Measurements from ENCODE around the gene RAB3C. TPM values are rescaled to one million over a fixed set of nuclear protein-coding genes. Genes with fewer than 3 reads are reported as not detected.

RAB3C gene
- polyA plus RNA-seq, 2 donors: 0.02 to 0.04 TPM

DNA sequence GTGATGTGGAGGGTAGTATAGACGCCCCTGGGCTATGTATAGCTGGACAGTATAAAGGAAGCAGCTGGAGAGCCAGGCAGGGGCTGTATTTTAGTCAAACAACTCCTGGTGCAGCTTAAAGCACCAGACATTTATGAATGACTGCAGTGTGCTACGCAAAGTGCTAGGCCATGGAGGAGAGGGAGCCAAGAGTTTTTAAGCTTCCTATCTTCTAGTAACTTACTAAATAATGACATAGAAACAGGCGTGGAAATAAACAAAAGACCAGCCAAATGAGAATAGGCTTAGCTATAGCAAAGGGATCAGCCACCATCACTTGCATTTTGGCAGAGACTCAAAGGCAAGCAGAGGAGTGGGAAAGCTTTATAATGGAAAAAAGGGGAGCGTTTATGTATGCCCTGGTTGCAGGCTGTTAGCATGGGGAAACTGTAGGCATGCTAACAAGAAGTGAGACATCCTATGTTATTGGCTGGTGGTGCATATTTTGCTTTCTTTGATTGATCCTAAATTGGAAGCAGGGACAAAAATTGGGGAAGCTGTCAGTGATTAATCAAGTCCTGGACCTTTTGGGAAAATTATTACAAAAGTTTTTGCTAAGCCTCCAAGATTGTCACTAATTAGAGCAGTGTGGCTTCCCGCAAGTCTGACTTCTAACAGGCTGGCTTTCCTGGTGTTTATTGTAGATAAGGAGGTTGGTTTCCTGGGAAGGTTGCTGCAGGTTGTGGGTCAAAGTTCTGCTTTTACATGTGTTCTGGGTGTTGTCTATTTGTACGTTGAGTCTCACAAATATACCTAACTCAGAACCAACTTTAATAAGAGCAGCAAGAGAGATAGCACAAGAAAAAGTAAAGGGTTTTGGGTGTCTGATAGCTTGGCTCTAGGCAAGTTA, 46.6 kb downstream of the RAB3C start:
- WGBS, 2 donors: 17 to 23% methylated on average over 6 of the region's 6 CpGs
- Histone ChIP-seq H3K4me3 (ENCODE audit: low read depth in 1 of 2, low read length in 2 of 2) (no peak overlapping the region), H3K27ac (ENCODE audit: low read depth in 2 of 2, low read length in 1 of 2) (no peak overlapping the region), H3K27me3 (ENCODE audit: control insufficient read depth in 1 of 2, insufficient read depth in 2 of 2, low read length in 2 of 2) (no peaks in the 10 kb centered on the region), H3K36me3 (ENCODE audit: control insufficient read depth in 2 of 2, insufficient read depth in 2 of 2, low read length in 1 of 2) (no peaks in the 10 kb centered on the region), H3K4me1 (ENCODE audit: control insufficient read depth in 2 of 2, insufficient read depth in 2 of 2, low read length in 1 of 2) (no peaks in the 10 kb centered on the region), H3K9me3 (ENCODE audit: control insufficient read depth in 2 of 2, insufficient read depth in 1 of 2, low read depth in 1 of 2, low read length in 1 of 2) (no peaks in the 10 kb centered on the region)

DNA sequence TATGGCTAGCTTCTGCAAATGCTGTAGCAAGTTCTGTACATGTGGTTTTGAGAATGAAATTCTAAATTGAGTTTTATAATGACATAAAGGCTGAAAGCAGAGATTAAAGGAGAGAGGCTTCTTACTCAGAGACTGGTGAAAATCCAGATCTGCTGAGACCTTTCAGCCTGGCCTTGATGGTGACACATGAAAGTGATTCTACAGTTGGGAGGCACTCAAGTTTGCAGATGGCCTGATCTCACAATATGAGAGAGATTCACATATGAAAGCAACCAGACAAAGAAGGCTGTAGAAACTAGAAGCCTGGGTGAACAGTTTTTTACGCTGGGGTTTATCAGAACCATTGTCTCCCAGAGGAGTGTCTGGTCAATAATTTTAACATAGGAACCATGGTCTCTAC, 49.0 kb downstream of the RAB3C start:
- Histone ChIP-seq H3K27ac (ENCODE audit: low read depth in 2 of 2, low read length in 1 of 2) (no peak overlapping the region), H3K27me3 (ENCODE audit: control insufficient read depth in 1 of 2, insufficient read depth in 2 of 2, low read length in 2 of 2) (no peaks in the 10 kb centered on the region), H3K36me3 (ENCODE audit: control insufficient read depth in 2 of 2, insufficient read depth in 2 of 2, low read length in 1 of 2) (no peaks in the 10 kb centered on the region), H3K4me1 (ENCODE audit: control insufficient read depth in 2 of 2, insufficient read depth in 2 of 2, low read length in 1 of 2) (no peaks in the 10 kb centered on the region), H3K4me3 (ENCODE audit: low read depth in 1 of 2, low read length in 2 of 2) (no peak overlapping the region), H3K9me3 (ENCODE audit: control insufficient read depth in 2 of 2, insufficient read depth in 1 of 2, low read depth in 1 of 2, low read length in 1 of 2) (no peaks in the 10 kb centered on the region)
- 85 to 88% methylated on average over 1 of the region's 1 CpG for WGBS, 2 donors

DNA sequence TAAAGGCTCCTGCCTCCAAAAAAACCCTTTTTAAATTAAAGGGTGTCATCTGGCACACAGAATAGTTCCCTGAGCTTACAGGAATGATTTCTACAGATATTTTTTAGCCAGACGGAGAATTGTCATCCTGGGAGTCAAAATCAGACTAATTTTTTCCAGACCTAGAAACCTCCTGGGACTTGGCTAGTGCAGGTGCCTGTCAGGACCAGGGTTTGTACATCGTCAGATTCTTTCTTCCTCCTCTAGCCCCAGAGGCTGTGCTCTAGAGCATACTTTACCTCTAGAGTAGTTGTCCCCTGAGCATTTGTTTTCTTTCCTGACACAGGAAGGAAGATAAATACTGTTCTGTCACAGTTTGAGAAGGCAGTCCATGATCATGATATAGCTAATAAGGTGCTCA, 52.5 kb downstream of the RAB3C start:
- Histone ChIP-seq H3K9me3 (ENCODE audit: control insufficient read depth in 2 of 2, insufficient read depth in 1 of 2, low read depth in 1 of 2, low read length in 1 of 2) (peaks cover 0 to 2% of the 10 kb centered on the region in 2 donors), H3K27ac (ENCODE audit: low read depth in 2 of 2, low read length in 1 of 2) (no peak overlapping the region), H3K4me1 (ENCODE audit: control insufficient read depth in 2 of 2, insufficient read depth in 2 of 2, low read length in 1 of 2) (no peaks in the 10 kb centered on the region), H3K27me3 (ENCODE audit: control insufficient read depth in 1 of 2, insufficient read depth in 2 of 2, low read length in 2 of 2) (no peaks in the 10 kb centered on the region), H3K36me3 (ENCODE audit: control insufficient read depth in 2 of 2, insufficient read depth in 2 of 2, low read length in 1 of 2) (no peaks in the 10 kb centered on the region), H3K4me3 (ENCODE audit: low read depth in 1 of 2, low read length in 2 of 2) (no peak overlapping the region)
- WGBS, 2 donors: 69 to 72% methylated on average over 2 of the region's 2 CpGs

GRCh38 chr5:58640011-58640410, 57.1 kb downstream of the RAB3C start:
- 85 to 89% methylated on average over 3 of the region's 3 CpGs for WGBS, 2 donors
- H3K4me1 ChIP-seq (ENCODE audit: control insufficient read depth in 2 of 2, insufficient read depth in 2 of 2, low read length in 1 of 2): no peaks in the 10 kb centered on the region
- no peak overlapping the region for H3K4me3 ChIP-seq (ENCODE audit: low read depth in 1 of 2, low read length in 2 of 2)
- no peaks in the 10 kb centered on the region for H3K27me3 ChIP-seq (ENCODE audit: control insufficient read depth in 1 of 2, insufficient read depth in 2 of 2, low read length in 2 of 2)
- H3K9me3 ChIP-seq (ENCODE audit: control insufficient read depth in 2 of 2, insufficient read depth in 1 of 2, low read depth in 1 of 2, low read length in 1 of 2): peaks cover 0 to 2% of the 10 kb centered on the region in 2 donors
- H3K27ac ChIP-seq (ENCODE audit: low read depth in 2 of 2, low read length in 1 of 2): no peak overlapping the region
- H3K36me3 ChIP-seq (ENCODE audit: control insufficient read depth in 2 of 2, insufficient read depth in 2 of 2, low read length in 1 of 2): no peaks in the 10 kb centered on the region

- Histone ChIP-seq H3K36me3 (ENCODE audit: control insufficient read depth in 2 of 2, insufficient read depth in 2 of 2, low read length in 1 of 2) (no peaks in the 10 kb centered on the region), H3K9me3 (ENCODE audit: control insufficient read depth in 2 of 2, insufficient read depth in 1 of 2, low read depth in 1 of 2, low read length in 1 of 2) (peaks cover 2% of the 10 kb centered on the region in 2 donors), H3K27ac (ENCODE audit: low read depth in 2 of 2, low read length in 1 of 2) (no peak overlapping the region), H3K27me3 (ENCODE audit: control insufficient read depth in 1 of 2, insufficient read depth in 2 of 2, low read length in 2 of 2) (no peaks in the 10 kb centered on the region), H3K4me3 (ENCODE audit: low read depth in 1 of 2, low read length in 2 of 2) (no peak overlapping the region), H3K4me1 (ENCODE audit: control insufficient read depth in 2 of 2, insufficient read depth in 2 of 2, low read length in 1 of 2) (no peaks in the 10 kb centered on the region)
- 85% methylated on average over 1 of the region's 1 CpG for WGBS, 2 donors
These were observed 58.7 kb downstream of the RAB3C start for GRCh38 chr5:58641533-58641932.

- no peaks in the 10 kb centered on the region for H3K27me3 ChIP-seq (ENCODE audit: control insufficient read depth in 1 of 2, insufficient read depth in 2 of 2, low read length in 2 of 2)
- peaks cover 0 to 2% of the 10 kb centered on the region in 2 donors for H3K9me3 ChIP-seq (ENCODE audit: control insufficient read depth in 2 of 2, insufficient read depth in 1 of 2, low read depth in 1 of 2, low read length in 1 of 2)
- H3K27ac ChIP-seq (ENCODE audit: low read depth in 2 of 2, low read length in 1 of 2): no peak overlapping the region
- H3K4me1 ChIP-seq (ENCODE audit: control insufficient read depth in 2 of 2, insufficient read depth in 2 of 2, low read length in 1 of 2): no peaks in the 10 kb centered on the region
- no peaks in the 10 kb centered on the region for H3K36me3 ChIP-seq (ENCODE audit: control insufficient read depth in 2 of 2, insufficient read depth in 2 of 2, low read length in 1 of 2)
- 74 to 78% methylated on average over 4 of the region's 4 CpGs for WGBS, 2 donors
- no peak overlapping the region for H3K4me3 ChIP-seq (ENCODE audit: low read depth in 1 of 2, low read length in 2 of 2)
These were observed 66.0 kb downstream of the RAB3C start for GRCh38 chr5:58648846-58649245.

GRCh38 chr5:58649716-58650115, 66.8 kb downstream of the RAB3C start:
- Histone ChIP-seq H3K36me3 (ENCODE audit: control insufficient read depth in 2 of 2, insufficient read depth in 2 of 2, low read length in 1 of 2) (no peaks in the 10 kb centered on the region), H3K27ac (ENCODE audit: low read depth in 2 of 2, low read length in 1 of 2) (no peak overlapping the region), H3K4me1 (ENCODE audit: control insufficient read depth in 2 of 2, insufficient read depth in 2 of 2, low read length in 1 of 2) (no peaks in the 10 kb centered on the region), H3K4me3 (ENCODE audit: low read depth in 1 of 2, low read length in 2 of 2) (no peak overlapping the region), H3K27me3 (ENCODE audit: control insufficient read depth in 1 of 2, insufficient read depth in 2 of 2, low read length in 2 of 2) (no peaks in the 10 kb centered on the region), H3K9me3 (ENCODE audit: control insufficient read depth in 2 of 2, insufficient read depth in 1 of 2, low read depth in 1 of 2, low read length in 1 of 2) (peaks cover 0 to 2% of the 10 kb centered on the region in 2 donors)
- 37 to 38% methylated on average over 2 of the region's 2 CpGs for WGBS, 2 donors

- WGBS, 2 donors: 84 to 89% methylated on average over 1 of the region's 1 CpG
- Histone ChIP-seq H3K9me3 (ENCODE audit: control insufficient read depth in 2 of 2, insufficient read depth in 1 of 2, low read depth in 1 of 2, low read length in 1 of 2) (no peaks in the 10 kb centered on the region), H3K4me1 (ENCODE audit: control insufficient read depth in 2 of 2, insufficient read depth in 2 of 2, low read length in 1 of 2) (no peaks in the 10 kb centered on the region), H3K36me3 (ENCODE audit: control insufficient read depth in 2 of 2, insufficient read depth in 2 of 2, low read length in 1 of 2) (no peaks in the 10 kb centered on the region), H3K4me3 (ENCODE audit: low read depth in 1 of 2, low read length in 2 of 2) (no peak overlapping the region), H3K27me3 (ENCODE audit: control insufficient read depth in 1 of 2, insufficient read depth in 2 of 2, low read length in 2 of 2) (no peaks in the 10 kb centered on the region), H3K27ac (ENCODE audit: low read depth in 2 of 2, low read length in 1 of 2) (no peak overlapping the region)
These were observed 70.6 kb downstream of the RAB3C start for GRCh38 chr5:58653521-58653920.

DNA sequence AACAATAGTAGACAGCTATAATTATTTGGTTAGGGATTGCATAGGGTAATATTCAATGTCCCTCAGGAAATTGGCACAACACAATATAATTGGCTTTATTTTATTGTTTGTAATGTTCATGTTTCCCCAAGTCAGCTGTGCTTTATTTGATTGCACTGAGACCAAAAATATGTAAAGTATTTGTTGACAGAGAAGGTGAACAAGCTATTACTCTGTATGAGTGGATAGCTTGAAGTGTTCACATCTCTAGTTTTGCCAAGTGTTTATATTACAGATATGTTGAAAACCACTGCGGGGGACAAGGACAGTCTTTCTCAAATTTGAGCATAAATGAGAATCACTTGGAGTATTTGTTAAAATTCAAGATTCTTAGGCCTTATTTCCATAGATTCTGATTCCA, 83.3 kb downstream of the RAB3C start:
- Histone ChIP-seq H3K4me1 (ENCODE audit: control insufficient read depth in 2 of 2, insufficient read depth in 2 of 2, low read length in 1 of 2) (no peaks in the 10 kb centered on the region), H3K27me3 (ENCODE audit: control insufficient read depth in 1 of 2, insufficient read depth in 2 of 2, low read length in 2 of 2) (no peaks in the 10 kb centered on the region), H3K9me3 (ENCODE audit: control insufficient read depth in 2 of 2, insufficient read depth in 1 of 2, low read depth in 1 of 2, low read length in 1 of 2) (no peaks in the 10 kb centered on the region), H3K4me3 (ENCODE audit: low read depth in 1 of 2, low read length in 2 of 2) (no peak overlapping the region), H3K36me3 (ENCODE audit: control insufficient read depth in 2 of 2, insufficient read depth in 2 of 2, low read length in 1 of 2) (no peaks in the 10 kb centered on the region), H3K27ac (ENCODE audit: low read depth in 2 of 2, low read length in 1 of 2) (no peak overlapping the region)
- 6 to 61% methylated on average over 1 of the region's 1 CpG for WGBS, 2 donors
